Nephron progenitor cell (in vitro differentiated cells): ENCODE data around the gene LTK.

ENCODE experiments used
- DNase-seq: peaks from one replicate; pipeline ENCODE4 v3.0.0; 2021
- H3K27ac Mint-ChIP-seq: 2 replicates; pipeline ENCODE4 v1.8.0; 2021; ENCODE audit warnings: mild to moderate bottlenecking, moderate library complexity, mixed read lengths
- H3K27me3 Mint-ChIP-seq: 2 replicates; pipeline ENCODE4 v1.8.0; 2021; ENCODE audit warnings: mild to moderate bottlenecking, low read depth, mixed read lengths; ENCODE audit not compliant: poor library complexity
- H3K36me3 Mint-ChIP-seq: 2 replicates; pipeline ENCODE4 v1.8.0; 2021; ENCODE audit warnings: low read depth, mixed read lengths
- H3K4me1 Mint-ChIP-seq: 2 replicates; pipeline ENCODE4 v1.8.0; 2021; ENCODE audit warnings: mixed read lengths
- H3K4me3 Mint-ChIP-seq: 2 replicates; pipeline ENCODE4 v1.8.0; 2021; ENCODE audit warnings: mild to moderate bottlenecking, moderate library complexity, mixed read lengths
- H3K9me3 Mint-ChIP-seq: 2 replicates; pipeline ENCODE4 v1.8.0; 2021; ENCODE audit warnings: mild to moderate bottlenecking, moderate library complexity, mixed read lengths
- TF ChIP-seq, protein P1 (sequence below): fragments of 200-600 bp; sonication (generic); IDR thresholded peaks from 2 replicates; pipeline ENCODE4 v1.5.0; 2021; ENCODE audit warnings: antibody characterized with exemption

LTK gene

GRCh38 chr15:41504751-41505492 is 8.7 kb downstream of the LTK start:
- no peak overlapping the region for H3K4me3 Mint-ChIP-seq
- no peaks in the 10 kb centered on the region for H3K36me3 Mint-ChIP-seq
- TF ChIP-seq, protein P1, sequence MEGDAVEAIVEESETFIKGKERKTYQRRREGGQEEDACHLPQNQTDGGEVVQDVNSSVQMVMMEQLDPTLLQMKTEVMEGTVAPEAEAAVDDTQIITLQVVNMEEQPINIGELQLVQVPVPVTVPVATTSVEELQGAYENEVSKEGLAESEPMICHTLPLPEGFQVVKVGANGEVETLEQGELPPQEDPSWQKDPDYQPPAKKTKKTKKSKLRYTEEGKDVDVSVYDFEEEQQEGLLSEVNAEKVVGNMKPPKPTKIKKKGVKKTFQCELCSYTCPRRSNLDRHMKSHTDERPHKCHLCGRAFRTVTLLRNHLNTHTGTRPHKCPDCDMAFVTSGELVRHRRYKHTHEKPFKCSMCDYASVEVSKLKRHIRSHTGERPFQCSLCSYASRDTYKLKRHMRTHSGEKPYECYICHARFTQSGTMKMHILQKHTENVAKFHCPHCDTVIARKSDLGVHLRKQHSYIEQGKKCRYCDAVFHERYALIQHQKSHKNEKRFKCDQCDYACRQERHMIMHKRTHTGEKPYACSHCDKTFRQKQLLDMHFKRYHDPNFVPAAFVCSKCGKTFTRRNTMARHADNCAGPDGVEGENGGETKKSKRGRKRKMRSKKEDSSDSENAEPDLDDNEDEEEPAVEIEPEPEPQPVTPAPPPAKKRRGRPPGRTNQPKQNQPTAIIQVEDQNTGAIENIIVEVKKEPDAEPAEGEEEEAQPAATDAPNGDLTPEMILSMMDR, result no peak
- peaks cover 12% of the 10 kb centered on the region for H3K4me1 Mint-ChIP-seq
- peaks cover 100% of the 10 kb centered on the region for H3K27me3 Mint-ChIP-seq
- no peak overlapping the region for H3K27ac Mint-ChIP-seq
- DNase-seq, result no peak
- H3K9me3 Mint-ChIP-seq, result no peaks in the 10 kb centered on the region

- no peaks in the 10 kb centered on the region for H3K9me3 Mint-ChIP-seq
- peak overlapping the region; percentile 54 for H3K4me3 Mint-ChIP-seq
- DNase-seq, result no peak
- H3K36me3 Mint-ChIP-seq, result no peaks in the 10 kb centered on the region
- H3K27me3 Mint-ChIP-seq, result peaks cover 100% of the 10 kb centered on the region
- H3K27ac Mint-ChIP-seq, result no peak overlapping the region
- H3K4me1 Mint-ChIP-seq, result peaks cover 12% of the 10 kb centered on the region
- TF ChIP-seq, protein P1, result no peak
Measured at GRCh38 chr15:41503669-41504010, 10.0 kb downstream of the LTK start.

- DNase-seq, result peak; percentile 53
- H3K27ac Mint-ChIP-seq, result no peak overlapping the region
Measured at GRCh38 chr15:41502795-41503668, 10.6 kb downstream of the LTK start.

DNA sequence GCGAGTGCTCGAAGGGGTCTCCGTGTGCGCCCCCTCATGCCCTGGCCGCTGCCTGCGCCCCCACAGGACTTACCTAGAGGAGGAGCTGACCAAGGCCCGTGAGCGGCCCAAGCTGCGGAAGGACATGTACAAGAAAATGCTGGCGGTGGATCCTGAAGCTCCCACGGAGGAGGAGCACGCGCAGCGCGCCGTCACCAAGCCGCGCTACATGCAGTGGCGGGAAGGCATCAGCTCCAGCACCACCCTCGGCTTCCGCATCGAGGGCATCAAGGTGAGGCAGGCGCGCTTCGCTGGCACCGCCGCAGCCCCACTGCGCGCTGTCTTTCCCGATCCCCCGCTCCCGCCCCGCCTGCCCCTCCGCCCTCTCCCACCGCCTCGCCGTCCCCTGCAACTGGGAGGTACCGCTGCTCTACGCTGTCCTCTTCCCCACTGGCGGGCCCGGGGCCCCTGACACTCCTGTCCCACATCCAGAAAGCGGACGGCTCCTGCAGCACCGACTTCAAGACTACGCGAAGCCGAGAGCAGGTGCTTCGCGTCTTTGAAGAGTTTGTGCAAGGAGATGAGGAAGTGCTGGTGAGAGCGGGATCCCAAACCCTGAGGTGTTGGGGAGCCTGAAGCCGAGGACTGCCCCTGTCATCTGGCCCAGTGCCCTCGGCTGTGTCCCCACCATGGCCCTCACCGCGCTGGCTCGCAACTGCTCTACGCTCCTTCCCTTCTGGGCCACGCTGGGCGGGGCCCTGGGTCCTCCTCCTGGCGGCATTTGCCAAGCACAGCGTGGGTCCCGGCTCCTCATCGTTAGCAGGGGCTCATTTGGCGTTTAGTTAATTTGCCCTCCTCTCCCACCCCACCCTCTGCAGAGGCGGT is 11.5 kb downstream of the LTK start:
- H3K4me3 Mint-ChIP-seq, result peak overlapping the region; percentile 47

More at GRCh38 chr15:41502795-41503668, 10.6 kb downstream of the LTK start:
- H3K9me3 Mint-ChIP-seq, result no peaks in the 10 kb centered on the region
- H3K4me1 Mint-ChIP-seq, result peaks cover 12% of the 10 kb centered on the region
- TF ChIP-seq, protein P1, result no peak
- H3K36me3 Mint-ChIP-seq, result no peaks in the 10 kb centered on the region
- H3K27me3 Mint-ChIP-seq, result peaks cover 100% of the 10 kb centered on the region
- H3K4me3 Mint-ChIP-seq, result peak overlapping the region; percentile 54

DNA sequence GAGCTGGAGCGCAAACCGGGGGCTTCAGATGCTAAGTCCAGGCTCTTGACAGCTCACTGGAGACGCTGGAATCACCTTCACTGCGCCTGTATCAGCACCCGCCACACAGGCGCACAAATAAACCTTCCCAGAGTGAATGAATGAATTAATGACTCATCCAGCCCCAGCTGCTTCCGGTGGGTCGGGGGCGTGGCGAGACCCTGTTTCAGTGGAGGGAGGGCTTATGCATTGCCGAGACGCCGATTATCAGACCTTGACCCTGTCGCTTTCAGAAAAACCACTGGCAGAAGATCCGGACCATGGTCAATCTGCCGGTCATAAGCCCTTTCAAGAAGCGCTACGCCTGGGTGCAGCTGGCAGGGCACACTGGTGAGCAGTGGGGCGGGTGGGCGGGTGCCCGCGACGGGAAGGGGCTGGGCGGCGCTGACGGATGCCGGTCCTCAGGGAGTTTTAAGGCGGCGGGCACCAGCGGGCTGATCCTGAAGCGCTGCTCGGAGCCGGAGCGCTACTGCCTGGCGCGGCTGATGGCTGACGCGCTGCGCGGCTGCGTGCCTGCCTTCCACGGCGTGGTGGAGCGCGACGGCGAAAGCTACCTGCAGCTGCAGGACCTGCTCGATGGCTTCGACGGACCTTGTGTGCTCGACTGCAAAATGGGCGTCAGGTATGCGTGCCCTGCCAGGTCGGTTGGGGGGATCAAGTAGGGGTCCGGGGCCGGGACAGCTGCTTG is 12.3 kb downstream of the LTK start:
- H3K4me3 Mint-ChIP-seq, result peak overlapping the region; percentile 71
- TF ChIP-seq, protein P1, result no peak
- H3K36me3 Mint-ChIP-seq, result no peaks in the 10 kb centered on the region
- peaks cover 12% of the 10 kb centered on the region for H3K4me1 Mint-ChIP-seq
- H3K27ac Mint-ChIP-seq, result no peak overlapping the region
- peak; percentile 52 for DNase-seq
- H3K9me3 Mint-ChIP-seq, result no peaks in the 10 kb centered on the region
- H3K27me3 Mint-ChIP-seq, result peaks cover 100% of the 10 kb centered on the region

More for the DNA sequence above, 11.5 kb downstream of the LTK start:
- Mint-ChIP-seq H3K9me3 (no peaks in the 10 kb centered on the region), H3K36me3 (no peaks in the 10 kb centered on the region), H3K27me3 (peaks cover 100% of the 10 kb centered on the region), H3K27ac (no peak overlapping the region), H3K4me1 (peaks cover 12% of the 10 kb centered on the region)
- TF ChIP-seq, protein P1, result no peak
- DNase-seq, result peak; percentile 29
